ENCODE results near the gene AP1G2. TPM values are rescaled to one million over a fixed set of nuclear protein-coding genes. Genes with fewer than 3 reads are reported as not detected.

AP1G2 gene
- total RNA-seq, 1 donor from 2014 or later: 156 TPM

DNA sequence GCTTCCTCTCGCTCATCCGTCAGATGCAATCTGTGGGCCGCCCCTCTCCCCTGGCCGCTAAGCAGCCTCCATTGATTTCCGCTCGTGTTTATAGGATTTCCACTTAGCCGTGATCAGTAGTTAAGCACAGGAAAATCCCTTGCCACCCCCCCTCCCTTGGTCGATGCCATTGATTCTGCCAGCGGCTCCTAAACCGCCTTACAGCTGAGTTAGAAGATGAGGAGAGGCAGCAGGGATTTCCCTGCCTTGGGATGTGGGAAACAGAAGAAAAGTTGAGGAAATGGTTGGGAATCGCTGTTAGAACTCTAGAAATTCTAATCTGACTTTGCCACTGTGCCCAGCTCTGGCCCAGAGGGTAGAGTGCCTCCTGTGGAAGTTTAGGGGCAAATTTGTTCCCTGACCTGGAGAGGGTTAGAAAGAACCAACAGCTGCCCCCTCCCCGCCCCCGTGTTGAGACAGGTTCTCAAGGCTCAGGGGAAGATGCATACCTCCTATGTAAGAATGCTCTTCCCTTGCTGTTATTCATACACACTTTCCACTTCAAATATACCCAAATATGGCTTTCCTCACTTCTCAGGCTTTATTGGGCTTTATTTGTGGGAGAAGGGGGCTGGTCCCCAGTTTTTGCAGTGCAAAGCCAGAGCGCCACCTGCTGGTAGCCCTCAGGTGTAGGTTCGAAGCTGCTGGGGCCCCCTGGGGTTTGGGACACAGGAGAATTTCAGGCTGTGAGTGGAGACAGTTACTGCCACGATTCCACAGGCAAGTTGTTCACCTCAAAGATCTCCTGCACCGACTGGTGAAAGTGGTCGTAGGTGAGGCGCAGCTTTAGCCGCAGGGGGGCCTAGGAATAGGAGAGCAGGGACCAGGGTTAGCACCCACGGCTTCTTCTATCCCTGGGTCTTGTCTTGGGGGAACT is 8.3 kb downstream of the AP1G2 start:
- H3K27me3 Mint-ChIP-seq: no peaks in the 10 kb centered on the region
- H3K4me1 Mint-ChIP-seq (ENCODE audit: unreplicated experiment): peaks cover 30% of the 10 kb centered on the region
- peak overlapping the region; percentile 67 for H3K4me3 Mint-ChIP-seq
- no peak for DNase-seq (ENCODE audit: extremely low spot score, unreplicated experiment)
- TF ChIP-seq, protein P1, sequence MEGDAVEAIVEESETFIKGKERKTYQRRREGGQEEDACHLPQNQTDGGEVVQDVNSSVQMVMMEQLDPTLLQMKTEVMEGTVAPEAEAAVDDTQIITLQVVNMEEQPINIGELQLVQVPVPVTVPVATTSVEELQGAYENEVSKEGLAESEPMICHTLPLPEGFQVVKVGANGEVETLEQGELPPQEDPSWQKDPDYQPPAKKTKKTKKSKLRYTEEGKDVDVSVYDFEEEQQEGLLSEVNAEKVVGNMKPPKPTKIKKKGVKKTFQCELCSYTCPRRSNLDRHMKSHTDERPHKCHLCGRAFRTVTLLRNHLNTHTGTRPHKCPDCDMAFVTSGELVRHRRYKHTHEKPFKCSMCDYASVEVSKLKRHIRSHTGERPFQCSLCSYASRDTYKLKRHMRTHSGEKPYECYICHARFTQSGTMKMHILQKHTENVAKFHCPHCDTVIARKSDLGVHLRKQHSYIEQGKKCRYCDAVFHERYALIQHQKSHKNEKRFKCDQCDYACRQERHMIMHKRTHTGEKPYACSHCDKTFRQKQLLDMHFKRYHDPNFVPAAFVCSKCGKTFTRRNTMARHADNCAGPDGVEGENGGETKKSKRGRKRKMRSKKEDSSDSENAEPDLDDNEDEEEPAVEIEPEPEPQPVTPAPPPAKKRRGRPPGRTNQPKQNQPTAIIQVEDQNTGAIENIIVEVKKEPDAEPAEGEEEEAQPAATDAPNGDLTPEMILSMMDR (conservative IDR thresholded peaks at IDR 0.05): peak; percentile 91
- no peaks in the 10 kb centered on the region for H3K9me3 Mint-ChIP-seq
- no peak overlapping the region for H3K27ac Mint-ChIP-seq
- peaks cover 9% of the 10 kb centered on the region for H3K36me3 Mint-ChIP-seq

DNA sequence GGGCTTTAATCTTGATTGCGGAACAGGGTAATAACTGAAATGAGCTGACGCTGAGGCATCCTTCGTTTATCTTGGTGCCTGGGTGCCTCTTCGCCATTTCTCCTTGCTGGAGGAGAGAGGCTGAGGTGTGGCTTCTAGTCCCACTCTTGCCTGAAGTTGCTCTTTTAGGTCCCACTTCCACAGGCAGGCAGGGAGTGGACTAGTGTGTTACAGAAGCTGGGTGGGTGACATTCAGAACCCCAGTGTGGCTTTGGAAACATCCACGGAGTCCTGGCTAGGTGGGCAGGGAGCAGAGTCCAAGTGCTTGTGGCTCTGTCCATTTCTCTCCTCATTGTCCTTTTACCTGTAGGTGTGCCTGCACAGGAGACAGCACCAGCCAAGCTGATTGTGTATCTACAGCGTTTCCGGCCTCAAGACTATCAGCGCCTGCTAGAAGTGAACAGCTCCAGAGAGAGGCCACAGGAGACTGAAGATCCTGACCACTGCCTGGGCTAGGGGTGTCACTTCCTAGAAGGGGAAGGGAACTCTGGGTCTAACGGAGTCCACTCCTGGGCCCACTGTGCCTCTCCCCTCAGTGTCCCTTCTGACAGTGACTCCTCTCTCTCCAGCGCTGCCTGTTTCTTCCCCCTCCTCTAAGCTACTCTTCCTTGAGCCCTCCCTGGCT is 9.1 kb downstream of the AP1G2 start:
- H3K4me3 Mint-ChIP-seq: peak overlapping the region; percentile 82
- peaks cover 30% of the 10 kb centered on the region for H3K4me1 Mint-ChIP-seq (ENCODE audit: unreplicated experiment)
- H3K9me3 Mint-ChIP-seq: no peaks in the 10 kb centered on the region

DNA sequence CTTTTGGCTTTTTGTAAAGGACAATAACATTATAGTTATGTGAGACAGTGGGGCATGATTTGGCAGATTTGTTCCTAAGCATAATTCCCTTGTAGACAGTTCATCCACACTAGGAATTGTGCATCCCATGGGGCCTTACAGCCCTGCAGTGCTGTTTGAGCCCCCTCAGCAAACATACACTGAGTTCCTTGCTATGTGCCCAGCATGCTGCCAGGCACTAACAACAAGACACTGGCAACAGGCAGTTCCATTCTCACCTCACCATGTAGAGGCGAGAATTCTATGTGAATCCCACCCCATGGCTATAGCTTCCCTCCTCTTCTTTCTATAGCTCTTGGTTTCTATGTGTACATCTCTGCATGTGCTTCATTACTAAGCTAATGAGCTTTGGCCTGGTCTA is 9.6 kb downstream of the AP1G2 start:
- Mint-ChIP-seq H3K4me1 (ENCODE audit: unreplicated experiment) (peaks cover 29% of the 10 kb centered on the region), H3K27me3 (no peaks in the 10 kb centered on the region)
- TF ChIP-seq, protein P1 (conservative IDR thresholded peaks at IDR 0.05): no peak

More for the DNA sequence above, 9.1 kb downstream of the AP1G2 start:
- H3K36me3 Mint-ChIP-seq: peaks cover 5% of the 10 kb centered on the region
- DNase-seq (ENCODE audit: extremely low spot score, unreplicated experiment): no peak
- H3K27me3 Mint-ChIP-seq: no peaks in the 10 kb centered on the region
- H3K27ac Mint-ChIP-seq: peak overlapping the region; percentile 7
- TF ChIP-seq, protein P1 (conservative IDR thresholded peaks at IDR 0.05): no peak

DNA sequence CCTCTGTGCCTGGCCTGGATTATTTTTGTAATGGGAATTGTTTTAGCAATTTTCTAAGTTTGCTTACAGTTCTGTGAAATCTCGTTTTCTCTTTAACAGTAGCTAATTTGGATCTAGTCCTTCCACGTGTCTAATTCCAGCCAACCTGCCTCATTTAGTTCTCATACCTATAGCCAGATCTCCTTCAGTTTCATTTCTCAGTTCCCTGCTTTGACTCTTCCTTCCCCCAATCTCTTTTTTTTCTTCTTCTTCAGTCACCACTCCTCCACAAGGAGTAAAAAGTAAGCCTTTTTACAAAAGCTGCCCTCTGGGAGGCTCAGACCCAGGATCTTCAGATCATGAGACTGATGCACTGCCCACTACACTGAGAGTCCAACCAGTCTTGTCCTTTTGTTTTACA is 10.1 kb downstream of the AP1G2 start:
- Mint-ChIP-seq H3K4me1 (ENCODE audit: unreplicated experiment) (peaks cover 26% of the 10 kb centered on the region), H3K27me3 (no peaks in the 10 kb centered on the region), H3K9me3 (no peaks in the 10 kb centered on the region), H3K4me3 (peak overlapping the region; percentile 82), H3K36me3 (no peaks in the 10 kb centered on the region), H3K27ac (peak overlapping the region; percentile 7)
- TF ChIP-seq, protein P1 (conservative IDR thresholded peaks at IDR 0.05): no peak
- no peak for DNase-seq (ENCODE audit: extremely low spot score, unreplicated experiment)

More for the DNA sequence above, 9.6 kb downstream of the AP1G2 start:
- H3K36me3 Mint-ChIP-seq: peaks cover 2% of the 10 kb centered on the region
- no peak for DNase-seq (ENCODE audit: extremely low spot score, unreplicated experiment)
- no peaks in the 10 kb centered on the region for H3K9me3 Mint-ChIP-seq
- H3K4me3 Mint-ChIP-seq: peak overlapping the region; percentile 82
- H3K27ac Mint-ChIP-seq: peak overlapping the region; percentile 7

DNA sequence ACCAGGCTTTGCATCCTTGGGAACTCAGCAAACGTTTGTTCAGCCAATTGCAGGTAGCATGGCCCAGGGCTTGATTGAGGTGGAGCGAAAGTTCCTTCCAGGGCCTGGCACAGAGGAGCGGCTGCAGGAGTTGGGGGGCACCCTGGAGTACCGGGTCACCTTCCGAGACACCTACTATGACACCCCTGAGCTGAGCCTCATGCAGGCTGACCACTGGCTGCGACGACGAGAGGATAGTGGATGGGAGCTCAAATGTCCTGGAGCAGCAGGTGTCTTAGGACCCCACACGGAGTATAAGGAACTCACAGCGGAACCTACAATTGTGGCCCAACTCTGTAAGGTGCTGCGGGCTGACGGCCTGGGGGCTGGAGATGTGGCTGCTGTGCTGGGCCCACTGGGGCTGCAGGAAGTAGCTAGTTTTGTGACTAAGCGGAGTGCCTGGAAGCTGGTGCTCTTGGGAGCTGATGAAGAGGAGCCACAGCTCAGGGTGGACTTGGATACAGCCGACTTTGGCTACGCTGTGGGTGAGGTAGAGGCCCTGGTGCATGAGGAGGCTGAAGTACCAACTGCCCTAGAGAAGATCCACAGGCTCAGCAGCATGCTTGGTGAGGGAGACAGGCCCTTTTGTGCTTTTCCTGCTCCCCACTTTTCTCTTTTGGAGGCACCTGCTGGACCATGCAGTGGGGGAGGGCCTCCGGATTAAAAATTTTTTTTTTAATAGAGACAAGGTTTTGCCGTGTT is 10.7 kb downstream of the AP1G2 start:
- Mint-ChIP-seq H3K27ac (peak overlapping the region; percentile 88), H3K4me3 (peak overlapping the region; percentile 95), H3K36me3 (no peaks in the 10 kb centered on the region), H3K4me1 (ENCODE audit: unreplicated experiment) (peaks cover 26% of the 10 kb centered on the region), H3K9me3 (no peaks in the 10 kb centered on the region), H3K27me3 (no peaks in the 10 kb centered on the region)
- DNase-seq (ENCODE audit: extremely low spot score, unreplicated experiment): no peak
- TF ChIP-seq, protein P1 (conservative IDR thresholded peaks at IDR 0.05): no peak

All from type B pancreatic cell (in vitro differentiated cells).